Esophagus squamous epithelium (tissue), 4 donors: ENCODE data around the gene RPL35A.

ENCODE experiments used
- CTCF ChIP-seq, 6 experiments: fragments of 450-650 bp in 4 of 6; fragments of 200-600 bp in 2 of 6; sonication (generic) in 2 of 6; IDR thresholded peaks; one replicate each; pipeline ENCODE4 v1.5.1; 2016 to 2019; ENCODE audit warnings: antibody characterized with exemption in 6 of 6, mild to moderate bottlenecking in 4 of 6, moderate library complexity in 4 of 6
- POLR2A ChIP-seq, 4 donors: fragments of 450-650 bp; IDR thresholded peaks; one replicate each; pipeline ENCODE4 v1.6.1; 2017; ENCODE audit warnings: antibody characterized with exemption in 4 of 4, mild to moderate bottlenecking in 4 of 4, moderate library complexity in 3 of 4

GRCh38 chr3:197951392-197951990, 1.5 kb downstream of the RPL35A start:
- TF ChIP-seq CTCF (IDR thresholded peaks at IDR 0.05) (no peak), POLR2A (IDR thresholded peaks at IDR 0.05) (no peak)
